ENCODE results near the gene NPY4R.
"Not testable (repeated sequence)": the region's sequence is repeated elsewhere in the genome, so short reads cannot be mapped to it uniquely, and the experiment has no call there.

DNA sequence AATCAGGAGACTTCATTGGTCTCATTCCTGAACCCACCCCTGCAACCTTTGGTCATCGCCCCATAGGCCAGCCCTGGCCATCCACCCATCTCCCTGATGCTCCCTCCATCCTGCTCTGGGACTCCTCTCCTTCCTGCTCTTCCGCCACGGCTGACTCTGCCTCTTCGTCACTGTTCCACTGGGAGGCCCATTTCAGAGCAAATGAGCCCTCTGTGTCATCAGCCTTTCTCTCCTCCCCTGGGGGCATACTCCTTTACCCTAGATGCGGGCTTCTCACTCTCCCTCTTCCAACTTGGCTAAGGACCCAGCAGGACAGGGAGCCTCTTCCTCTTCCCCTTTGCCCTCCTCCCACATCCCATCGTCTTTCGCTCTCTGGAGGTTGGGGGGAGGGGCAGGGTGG lies 47.5 kb downstream of the NPY4R start:
- TF ChIP-seq EZH2 (IDR thresholded peaks at IDR 0.05; ENCODE audit: low read length, missing control alignments): not testable (repeated sequence)
- TF ChIP-seq, protein P1, sequence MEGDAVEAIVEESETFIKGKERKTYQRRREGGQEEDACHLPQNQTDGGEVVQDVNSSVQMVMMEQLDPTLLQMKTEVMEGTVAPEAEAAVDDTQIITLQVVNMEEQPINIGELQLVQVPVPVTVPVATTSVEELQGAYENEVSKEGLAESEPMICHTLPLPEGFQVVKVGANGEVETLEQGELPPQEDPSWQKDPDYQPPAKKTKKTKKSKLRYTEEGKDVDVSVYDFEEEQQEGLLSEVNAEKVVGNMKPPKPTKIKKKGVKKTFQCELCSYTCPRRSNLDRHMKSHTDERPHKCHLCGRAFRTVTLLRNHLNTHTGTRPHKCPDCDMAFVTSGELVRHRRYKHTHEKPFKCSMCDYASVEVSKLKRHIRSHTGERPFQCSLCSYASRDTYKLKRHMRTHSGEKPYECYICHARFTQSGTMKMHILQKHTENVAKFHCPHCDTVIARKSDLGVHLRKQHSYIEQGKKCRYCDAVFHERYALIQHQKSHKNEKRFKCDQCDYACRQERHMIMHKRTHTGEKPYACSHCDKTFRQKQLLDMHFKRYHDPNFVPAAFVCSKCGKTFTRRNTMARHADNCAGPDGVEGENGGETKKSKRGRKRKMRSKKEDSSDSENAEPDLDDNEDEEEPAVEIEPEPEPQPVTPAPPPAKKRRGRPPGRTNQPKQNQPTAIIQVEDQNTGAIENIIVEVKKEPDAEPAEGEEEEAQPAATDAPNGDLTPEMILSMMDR (conservative IDR thresholded peaks at IDR 0.05 in 1 of 2, IDR thresholded peaks at IDR 0.05 in 1 of 2; ENCODE audit: low read depth in 1 of 2, low read length in 2 of 2): not testable (repeated sequence)

Measured in fibroblast of lung (primary cell).